PC-3 (cell line): ENCODE results near the gene KCNK10.

ENCODE experiments used
- CTCF ChIP-seq: fragments of 300-600 bp; sonication (generic); conservative IDR thresholded peaks from 2 replicates; pipeline ENCODE4 v1.5.1; 2017; ENCODE audit warnings: antibody characterized with exemption, low read depth, mild to moderate bottlenecking, low read length
- EZH2 ChIP-seq: fragments of 300-600 bp; sonication (generic); IDR thresholded peaks from one replicate; pipeline ENCODE4 v1.6.1; 2017; ENCODE audit warnings: antibody characterized with exemption, mild to moderate bottlenecking, low read length; ENCODE audit not compliant: unreplicated experiment

- no peak for TF ChIP-seq EZH2
- no peak for TF ChIP-seq CTCF
Measured at GRCh38 chr14:88245321-88245720, 77.7 kb downstream of the KCNK10 start.
